NCI-H226 (cell line): ENCODE data around the gene PLCB1.
A peak's percentile ranks its signal among the peaks of the same experiment; 100 is the strongest.
"Not testable (repeated sequence)": the region's sequence is repeated elsewhere in the genome, so short reads cannot be mapped to it uniquely, and the experiment has no call there.

Experiments
- DNase-seq: peaks from one replicate; pipeline ENCODE4 v3.0.0-alpha.2; 2015

PLCB1 gene

DNA sequence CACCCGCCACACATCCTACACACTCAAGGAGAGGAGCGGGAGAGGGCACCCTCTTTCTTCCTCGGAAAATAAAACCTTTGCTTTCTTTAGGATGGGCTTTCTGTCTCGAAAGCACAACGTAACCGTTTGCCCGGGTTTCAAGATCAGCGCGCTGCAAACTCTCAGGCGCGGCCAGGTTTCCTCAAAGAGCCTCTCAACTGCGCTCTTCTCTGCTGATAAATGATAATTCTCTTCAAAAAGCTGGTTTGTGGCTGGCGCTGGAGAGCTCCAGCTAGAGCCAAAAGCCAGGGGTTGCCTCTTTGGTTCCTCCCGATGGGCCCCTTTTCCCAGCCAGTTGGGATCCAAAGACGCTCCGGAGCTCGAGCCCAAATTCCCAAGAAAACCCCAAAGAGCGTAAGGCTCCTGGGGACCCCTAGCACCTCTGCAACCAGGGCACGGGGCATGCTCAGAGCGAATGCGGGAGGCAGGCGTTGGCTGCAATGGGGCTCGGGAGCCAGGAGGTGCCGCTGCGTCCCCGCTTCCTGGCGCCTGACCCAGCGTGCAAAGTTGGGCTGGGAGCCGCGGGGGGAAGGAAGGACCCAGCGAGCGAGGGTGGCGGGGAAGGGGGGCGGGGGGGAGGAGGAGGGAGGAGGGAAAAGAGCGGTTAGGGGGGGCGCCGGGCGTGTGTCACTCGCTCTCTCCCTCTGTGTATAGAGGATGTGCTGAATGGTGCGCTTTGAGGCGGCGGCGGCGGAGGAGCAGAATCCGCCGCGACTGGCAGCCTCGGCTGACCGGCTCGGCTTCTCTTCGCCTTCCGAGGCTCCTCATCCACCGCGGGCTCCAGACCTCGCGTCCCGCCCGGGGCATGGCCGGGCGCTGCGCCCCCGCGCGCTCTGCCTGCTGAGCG lies at the start of gene PLCB1:
PLCB1 (plus strand) TSS at position 669 of the 886 bp plus-strand sequence. CDS start 386 bp downstream, outside the sequence.
- peak; percentile 39 for DNase-seq

DNA sequence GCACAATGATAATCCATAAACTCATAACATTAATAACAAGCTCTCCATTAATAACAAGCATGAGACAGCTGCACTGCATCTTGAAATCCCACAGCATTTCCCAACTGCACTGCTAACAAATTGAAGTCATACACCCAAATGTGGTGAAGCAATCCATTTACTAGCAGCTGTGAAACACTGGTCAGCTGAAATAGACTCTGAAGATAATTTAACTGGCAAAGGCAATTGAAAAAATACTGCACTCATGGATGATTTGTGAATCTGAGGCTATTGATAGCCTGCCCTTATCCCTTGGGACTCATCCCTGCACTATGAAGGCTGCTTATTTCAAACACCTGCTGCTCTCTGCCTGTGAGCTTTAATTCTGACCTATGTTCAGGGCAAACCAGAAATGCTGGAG lies 49.1 kb upstream of the PLCB1 start:
- DNase-seq, result peak; percentile 55

DNA sequence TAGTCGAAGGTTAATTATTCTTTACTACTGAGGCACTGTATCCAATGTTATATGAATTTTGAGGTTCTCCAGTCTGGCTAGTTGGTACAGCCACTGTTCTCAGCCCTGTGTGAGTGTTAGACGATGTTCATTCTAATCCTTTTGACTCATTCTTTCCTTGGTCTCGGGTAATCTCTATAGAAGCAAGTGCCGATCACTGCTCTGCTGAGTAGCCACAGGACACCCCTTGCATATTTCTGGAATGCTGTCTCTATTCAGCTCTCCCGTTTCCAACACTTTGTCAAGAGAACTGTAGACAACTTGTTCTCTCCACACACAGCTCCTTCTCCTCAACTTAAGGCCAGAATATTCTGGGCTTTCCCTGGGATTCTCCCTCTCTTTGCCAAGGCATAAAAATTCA lies 42.4 kb upstream of the PLCB1 start:
- no peak for DNase-seq

DNA sequence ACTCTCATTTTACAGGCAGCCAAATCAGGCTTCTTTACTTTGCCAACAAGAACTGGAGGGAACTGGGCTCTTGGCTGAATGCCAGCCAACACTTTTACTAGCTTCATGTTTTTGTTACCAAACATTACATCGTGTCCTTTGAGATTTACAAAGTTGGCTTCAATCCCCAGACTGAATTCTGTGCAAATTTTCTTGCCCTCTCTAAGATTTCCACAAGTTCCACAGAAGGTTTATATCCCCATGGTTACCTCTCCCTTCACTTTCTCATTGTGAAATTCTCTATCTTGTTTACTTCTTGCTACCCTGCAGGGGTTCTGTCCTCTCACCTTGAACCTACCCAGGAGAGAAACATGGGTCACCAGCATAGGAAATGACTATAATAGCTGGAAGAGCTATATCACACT lies 37.6 kb upstream of the PLCB1 start:
- DNase-seq, result no peak

DNA sequence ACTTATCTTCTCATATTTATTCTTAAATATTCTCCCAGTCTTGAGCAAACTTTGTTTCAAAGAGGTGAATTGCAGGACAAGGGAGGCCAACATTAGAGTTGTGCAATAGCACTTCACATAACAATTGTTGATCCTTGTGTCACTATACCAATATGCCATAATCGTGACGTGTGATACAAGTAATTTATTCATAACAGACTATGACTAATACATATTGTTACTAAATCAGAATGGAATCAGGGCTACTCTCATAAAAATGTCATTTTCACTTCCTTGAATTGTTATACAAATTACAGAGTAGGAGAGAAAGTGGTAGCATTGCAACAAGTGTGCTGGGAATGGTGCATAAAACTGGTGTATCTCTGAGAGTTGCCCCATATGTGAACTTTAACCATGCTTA lies 37.2 kb upstream of the PLCB1 start:
- DNase-seq, result no peak

DNA sequence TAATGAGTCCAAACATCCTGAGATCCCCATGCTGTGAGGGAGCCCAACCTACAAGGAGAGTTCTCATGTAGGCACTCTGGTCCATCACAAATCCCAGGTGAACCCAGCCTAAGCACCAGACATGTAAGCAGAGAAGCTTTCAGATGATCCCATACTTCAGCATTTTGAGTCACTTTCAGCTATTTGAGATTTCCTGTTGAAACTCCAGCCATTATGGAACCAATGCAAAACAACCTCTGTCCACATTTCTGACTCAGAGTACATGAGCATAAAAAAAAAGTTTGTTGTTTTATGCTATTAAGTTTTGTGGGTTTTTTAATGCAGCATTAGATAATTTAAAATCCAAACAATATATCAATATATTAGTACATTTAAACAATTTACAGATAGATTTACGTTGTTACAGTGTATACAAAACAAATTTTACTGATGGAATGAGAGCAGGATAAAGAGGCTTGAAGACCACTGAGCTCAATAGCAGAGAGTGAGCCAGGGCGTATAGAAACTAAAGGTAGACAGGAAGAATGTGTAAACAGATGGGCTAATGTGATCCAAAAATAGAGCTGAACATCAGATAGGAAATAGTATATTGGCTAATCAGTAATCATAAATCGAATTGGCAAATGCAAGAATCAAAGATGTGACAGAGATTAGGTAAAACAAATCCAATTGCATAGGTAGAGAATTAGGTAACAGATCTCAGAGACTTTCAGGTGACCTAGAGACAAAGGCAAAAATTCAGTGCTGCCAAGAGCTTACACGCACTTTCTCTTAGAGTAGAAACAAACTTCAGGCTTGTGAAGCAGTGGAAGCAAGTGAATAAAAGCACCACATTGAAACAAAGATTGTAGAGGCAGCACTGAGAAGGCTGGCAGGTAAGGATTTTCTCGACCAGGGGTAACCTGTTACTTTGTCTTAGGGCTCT lies 36.2 kb upstream of the PLCB1 start:
- DNase-seq, result no peak

DNA sequence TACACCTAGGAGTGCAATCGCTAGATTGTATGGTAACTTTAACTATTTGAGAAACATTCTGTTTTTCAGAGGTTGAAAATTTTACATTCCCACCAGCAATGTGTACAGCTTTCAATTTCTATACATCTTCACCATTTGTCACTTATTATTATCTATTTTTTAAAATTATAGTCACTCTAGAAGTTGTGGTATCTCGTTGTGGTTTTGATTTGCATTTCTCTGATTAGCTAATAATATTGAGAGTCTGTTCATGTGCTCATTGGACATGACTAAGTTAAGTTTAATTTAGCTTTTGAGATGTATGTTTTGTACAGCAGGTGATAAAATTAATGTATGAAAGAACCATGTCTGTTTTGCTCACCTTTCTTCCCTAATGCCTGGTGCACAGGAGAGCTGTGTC lies 34.8 kb upstream of the PLCB1 start:
- no peak for DNase-seq

DNA sequence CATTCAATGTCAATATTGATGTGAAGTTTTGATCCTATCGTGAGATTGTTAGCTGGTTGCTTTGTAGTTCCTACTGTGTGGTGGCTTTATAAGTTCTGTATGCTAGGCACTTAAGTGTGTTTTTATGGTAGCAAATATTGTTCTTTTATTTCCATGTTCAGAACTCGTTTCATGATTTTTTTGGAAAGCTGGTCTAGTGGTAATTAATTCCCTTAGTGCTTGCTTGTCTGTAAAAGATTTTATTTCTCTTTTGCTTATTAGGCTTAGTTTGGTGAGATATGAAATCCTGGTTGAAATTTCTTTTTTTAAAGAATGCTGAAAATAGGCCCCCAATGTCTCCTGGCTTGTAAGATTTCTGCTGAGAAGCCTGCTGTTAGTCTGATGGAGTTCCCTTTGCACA lies 27.8 kb upstream of the PLCB1 start:
- no peak for DNase-seq

DNA sequence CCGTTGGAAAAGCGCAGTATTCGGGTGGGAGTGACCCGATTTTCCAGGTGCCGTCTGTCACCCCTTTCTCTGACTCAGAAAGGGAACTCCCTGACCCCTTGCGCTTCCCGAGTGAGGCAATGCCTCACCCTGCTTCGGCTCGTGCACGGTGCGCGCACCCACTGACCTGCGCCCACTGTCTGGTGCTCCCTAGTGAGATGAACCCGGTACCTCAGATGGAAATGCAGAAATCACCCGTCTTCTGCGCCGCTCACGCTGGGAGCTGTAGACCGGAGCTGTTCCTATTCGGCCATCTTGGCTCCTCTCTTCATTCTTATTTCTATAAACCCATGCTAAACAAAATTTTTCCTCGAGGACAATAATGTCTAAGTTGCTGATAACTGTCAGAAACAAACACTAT lies 17.5 kb upstream of the PLCB1 start:
- DNase-seq, result not testable (repeated sequence)

DNA sequence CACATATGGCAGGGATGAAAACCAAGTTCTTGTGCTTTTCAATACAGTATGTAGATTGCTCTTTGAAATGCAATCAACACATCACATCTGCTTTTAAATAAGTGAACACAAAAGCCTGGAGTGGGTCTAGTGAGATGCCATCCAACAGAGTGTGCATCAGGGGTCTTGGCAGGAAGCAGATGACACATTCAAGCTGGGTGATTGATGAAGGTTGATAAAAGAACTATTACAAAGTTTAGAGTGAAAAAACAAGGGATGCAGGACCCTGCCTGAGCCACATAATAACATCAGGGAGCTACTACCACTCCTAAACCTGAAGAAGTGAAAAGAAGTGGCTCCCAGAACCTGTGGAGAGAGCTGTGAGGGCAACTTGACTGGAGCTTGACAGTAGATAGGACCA lies 16.6 kb upstream of the PLCB1 start:
- DNase-seq, result no peak

DNA sequence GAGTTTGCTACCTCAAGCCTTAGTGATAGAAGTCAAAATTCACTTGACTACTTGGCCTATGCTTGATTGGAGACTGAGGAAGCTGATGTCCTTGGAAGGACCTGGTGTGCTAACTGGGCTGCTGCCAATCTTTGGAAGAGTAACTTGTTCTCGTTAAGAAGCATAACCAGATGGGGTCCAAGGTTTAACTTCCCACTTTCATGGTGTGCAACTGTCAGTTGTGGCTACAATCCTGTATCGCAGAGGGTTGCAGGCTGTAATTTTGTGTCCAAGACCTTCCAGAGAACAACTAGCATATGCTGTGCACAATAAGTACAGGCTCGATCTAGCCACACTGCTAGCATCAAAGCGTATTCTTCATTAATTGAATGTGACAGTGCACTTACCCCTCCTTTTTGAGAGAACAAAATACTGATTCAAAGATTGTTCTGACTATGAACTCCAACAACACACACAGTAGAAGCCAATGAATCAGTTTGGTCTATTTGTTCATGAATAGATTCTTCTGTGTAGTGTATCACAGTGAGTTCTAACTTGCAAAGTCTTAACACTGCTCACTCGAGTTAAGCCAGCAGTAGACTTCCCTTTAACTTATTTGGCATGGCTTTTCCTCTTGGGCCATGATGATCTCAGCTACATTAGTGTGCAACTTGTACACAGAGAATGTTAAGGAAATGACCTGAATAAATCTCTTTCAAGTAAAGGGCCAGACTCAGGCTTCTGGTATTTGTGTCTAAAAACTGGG lies 15.8 kb upstream of the PLCB1 start:
- DNase-seq, result peak; percentile 52

DNA sequence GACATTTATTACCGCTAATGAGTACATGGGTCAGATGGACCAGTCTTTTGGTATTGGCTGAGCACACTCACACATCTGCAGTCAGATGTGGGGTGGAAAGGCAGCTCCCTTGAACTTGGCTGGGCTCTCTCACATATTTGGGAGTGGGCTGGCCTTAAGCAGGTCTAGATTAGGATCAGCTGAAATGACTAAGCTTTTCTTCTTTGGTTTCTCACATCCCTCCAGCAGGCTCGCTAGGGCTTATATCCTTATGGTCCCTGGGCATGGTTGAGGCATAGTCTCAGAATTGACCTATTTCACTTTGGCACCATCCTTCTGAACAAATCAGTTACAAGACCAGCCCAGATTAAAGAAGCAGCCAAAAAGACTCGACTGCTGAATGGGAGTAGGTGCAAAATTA lies 14.4 kb upstream of the PLCB1 start:
- DNase-seq, result no peak

DNA sequence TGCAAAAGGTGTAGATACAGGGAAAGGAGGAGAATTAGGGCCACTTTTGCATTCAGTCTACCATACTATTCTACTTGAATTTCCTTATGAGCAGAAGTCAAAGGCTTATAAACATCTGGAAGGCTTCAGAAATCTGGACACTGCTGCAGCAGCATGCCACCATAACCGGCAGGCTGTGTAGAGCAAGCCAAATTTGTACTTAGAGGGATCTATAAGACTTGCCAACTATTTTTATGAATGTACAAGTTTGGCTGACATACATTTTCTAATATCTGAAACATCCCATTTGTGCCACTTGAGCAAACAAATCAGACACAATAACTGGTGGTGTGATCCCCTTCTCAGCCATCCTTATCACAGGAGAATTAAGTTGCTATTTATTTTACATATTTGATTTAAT lies 14.0 kb upstream of the PLCB1 start:
- DNase-seq, result no peak

DNA sequence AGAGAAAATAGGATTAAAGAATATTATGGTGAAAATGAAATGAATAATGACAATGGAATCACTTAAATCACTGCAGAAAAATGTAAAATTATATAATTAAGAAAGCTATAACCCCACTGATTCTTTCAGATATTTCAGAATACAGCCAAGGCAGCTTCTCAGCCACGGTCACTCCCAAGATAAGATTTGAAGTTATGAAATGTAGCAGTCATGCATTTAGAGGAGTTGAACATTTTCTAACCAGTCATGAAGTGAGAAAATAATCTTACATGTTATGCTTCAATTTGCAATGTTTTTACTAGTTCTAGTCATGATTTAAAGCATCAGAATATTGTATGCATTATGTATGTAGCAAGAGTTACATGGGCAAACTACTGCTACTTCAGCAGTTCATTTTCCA lies 13.3 kb upstream of the PLCB1 start:
- no peak for DNase-seq

DNA sequence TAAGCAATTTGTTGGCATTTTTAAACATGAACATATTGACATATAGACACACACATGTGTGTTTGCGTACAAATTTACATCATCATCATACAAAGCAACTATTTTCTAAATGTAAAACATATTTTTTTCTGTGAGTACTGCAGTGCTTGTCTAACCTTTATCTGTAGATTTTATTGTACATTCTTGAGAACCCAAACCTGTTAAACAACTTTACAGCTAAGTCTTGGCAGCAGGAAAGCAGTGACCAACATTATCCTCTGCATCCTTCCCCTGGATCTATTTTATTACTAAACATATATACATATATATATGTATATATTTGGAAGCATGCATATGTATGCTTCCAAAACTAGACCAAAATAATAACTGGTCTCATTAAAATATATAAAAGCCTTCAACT lies 10.4 kb upstream of the PLCB1 start:
- no peak for DNase-seq

DNA sequence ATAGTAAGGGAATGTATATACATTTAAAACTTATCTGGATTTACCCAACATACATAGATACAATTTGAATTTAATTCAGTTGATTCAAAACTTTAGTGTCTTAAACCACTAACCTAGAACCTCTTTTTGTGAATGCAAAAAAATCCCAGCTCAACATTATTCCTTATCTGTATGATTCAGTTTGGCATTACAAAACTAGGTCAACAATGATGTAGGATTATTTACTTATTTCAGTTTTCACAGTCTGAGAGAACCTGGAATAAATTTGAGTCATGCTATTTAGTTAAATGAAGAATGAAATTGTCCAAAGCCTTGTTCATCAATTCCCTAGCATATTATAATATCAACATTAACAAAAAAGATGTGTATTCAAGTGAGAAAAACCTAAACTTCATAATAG lies 7.4 kb upstream of the PLCB1 start:
- DNase-seq, result no peak

DNA sequence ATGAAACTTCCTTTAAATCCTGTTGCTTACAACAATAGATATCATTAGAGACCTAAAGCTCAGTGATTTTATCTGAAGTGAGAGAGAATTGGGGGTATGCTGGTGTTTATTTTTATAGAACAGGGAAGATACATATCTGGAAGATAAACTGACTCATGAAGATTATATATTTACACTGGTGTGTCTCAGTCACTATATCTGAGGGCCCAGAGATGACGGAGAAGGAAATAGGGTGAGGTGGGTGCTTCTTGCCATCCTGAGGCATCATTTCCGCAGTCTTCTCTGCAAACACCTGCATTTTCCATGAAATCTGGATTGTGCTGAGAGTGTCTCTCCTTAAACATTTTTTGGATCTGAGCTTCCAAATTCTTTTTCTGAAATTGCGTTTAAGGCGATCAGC lies 5.9 kb upstream of the PLCB1 start:
- no peak for DNase-seq

DNA sequence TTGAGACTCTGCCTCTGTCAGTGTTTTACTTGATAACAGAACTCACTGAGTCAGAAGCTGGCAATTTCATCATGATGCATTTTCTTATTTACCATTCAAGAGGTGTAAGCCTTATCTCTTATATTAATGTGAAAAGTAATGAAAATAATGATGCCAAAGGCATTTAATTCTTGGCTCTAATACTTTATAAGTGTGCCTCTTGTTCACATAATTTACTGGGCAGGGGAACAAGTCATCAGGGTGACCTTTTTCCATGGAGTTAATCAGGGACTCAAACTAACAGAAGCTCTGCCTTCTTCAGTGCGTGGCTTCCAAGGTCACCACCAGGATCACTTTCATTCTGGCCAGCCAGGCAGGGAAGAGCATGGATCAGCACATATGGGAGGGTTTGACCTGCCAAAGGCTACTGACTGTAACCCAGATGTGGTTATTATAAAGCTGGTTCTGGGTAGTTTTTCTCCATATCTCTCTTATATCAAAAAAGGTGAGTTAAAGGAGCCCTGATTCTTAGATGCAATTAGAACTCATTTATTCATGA lies 5.2 kb upstream of the PLCB1 start:
- no peak for DNase-seq

DNA sequence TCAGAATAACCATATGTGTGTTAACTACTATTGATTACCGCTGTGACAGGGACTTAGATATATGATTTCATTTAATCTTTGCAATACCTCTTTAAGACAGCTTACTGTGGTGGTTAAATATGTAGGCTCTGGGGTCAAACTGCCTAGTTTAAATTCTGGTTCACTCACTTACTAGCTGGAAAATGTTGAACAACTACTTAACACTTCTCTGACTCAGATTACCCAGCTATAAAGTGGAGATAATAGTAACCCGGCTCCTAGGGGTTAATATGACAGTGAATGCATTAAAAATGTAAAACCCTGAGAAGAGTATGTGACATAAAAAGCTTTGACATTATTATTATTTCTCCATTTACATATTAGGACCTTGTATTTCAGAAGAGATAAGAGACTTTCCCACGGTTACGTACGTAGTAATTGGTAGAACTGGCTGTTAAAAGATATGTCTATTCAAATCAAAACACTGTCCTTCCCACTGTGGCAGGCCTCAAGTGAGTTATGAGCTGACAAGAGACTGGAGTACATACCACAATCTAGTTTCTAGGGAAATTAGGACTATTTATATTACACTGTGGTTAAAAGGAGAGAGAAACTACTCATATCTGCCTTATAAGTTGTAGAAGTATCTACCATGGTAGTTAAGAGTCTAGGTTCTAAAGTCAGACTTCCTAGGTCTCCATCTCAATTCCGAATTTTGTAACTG lies 4.4 kb upstream of the PLCB1 start:
- no peak for DNase-seq

DNA sequence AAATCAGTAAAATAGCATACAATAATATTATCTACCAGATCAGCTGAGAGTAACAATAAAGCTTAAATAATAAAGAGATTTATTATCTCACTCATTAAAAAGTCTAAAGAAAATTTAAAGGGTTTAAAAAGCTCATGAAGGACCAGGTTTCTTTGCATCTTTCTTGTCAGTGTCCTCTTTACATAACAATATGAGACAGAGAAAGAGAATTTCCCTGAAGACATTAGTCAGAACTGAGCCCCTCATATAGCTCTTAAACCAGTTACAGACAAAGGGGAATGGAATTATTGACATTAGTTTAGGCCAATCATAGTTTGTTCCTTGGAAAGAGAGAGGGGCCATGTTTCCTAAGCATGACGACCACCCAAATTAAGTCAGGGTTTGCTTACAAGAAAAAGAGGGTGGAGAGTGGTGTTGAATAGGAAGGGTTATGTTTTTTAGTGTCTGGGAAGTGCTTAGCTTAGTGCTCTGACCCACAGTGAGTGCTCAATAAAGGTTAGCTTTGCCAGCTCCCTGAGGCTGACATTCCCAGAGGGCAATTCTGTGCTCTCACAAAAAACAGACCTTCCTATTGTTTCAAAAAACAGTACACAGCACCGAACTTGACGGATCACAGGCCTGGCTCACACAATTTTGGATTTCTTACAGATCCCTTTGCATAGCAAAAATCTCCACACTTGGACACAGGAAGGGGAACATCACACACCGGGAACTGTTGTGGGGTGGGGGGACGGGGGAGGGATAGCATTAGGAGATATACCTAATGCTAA lies 3.6 kb upstream of the PLCB1 start:
- no peak for DNase-seq

DNA sequence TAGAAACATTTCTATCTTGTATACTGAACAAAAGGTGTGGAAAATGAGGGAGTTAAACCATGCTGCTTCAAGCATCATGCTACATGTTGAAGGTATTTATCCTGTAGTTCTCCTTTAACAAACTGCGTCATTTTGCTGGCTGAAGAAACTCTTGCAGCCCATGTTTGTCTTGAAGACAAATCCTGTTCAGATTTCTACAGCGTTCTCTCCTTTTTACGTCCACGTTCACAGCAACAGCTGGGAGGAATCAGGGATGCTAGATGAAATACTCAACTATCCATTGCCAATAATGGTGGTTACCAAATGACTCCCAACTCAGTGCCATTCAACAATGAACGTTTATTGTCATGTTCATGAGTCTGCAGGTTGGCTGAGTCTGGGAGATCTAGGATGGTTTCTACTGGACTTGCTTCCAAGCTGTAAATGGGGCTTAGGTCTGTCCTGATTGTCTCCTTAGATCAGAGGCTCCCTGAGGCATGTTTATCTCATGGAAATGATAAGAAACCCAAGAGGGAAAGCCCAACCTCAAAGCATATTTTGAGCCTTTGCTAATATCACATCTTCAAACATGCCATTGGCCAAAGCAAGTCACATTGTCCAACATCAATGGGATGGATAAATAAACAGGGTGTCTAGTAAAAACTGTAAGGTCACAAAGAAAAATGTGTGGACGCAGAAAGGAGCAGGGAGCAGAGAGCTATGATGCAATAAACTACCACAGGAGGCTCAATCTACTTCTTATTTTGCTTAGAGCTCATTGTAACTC lies 2.7 kb upstream of the PLCB1 start:
- DNase-seq, result peak; percentile 33
